Liver (tissue), 9 donors: ENCODE measurements around the gene PRKN. TPM values are rescaled to one million over a fixed set of nuclear protein-coding genes. Genes with fewer than 3 reads are reported as not detected.

Experiments
- DNase-seq: peaks from one replicate; pipeline ENCODE4 v3.0.0-alpha.2; 2017; ENCODE audit warnings: low spot score
- H3K27ac ChIP-seq, 2 donors: one replicate each; pipeline ENCODE4 v1.7.0; 2013; ENCODE audit warnings: inconsistent platforms in 2 of 2, low read length in 2 of 2, control low read depth in 1 of 2, low read depth in 1 of 2, mild to moderate bottlenecking in 1 of 2
- H3K27me3 ChIP-seq, 4 donors: one replicate each; pipeline versions ENCODE4 v1.6.1 to v1.7.0; 2013; ENCODE audit warnings: low read length in 3 of 4, inconsistent platforms in 1 of 4, mild to moderate bottlenecking in 1 of 4, moderate library complexity in 1 of 4; ENCODE audit not compliant: control insufficient read depth in 4 of 4, insufficient read depth in 4 of 4
- H3K36me3 ChIP-seq, 4 donors: one replicate each; pipeline versions ENCODE4 v1.6.1 to v1.7.0; 2013; ENCODE audit warnings: low read length in 3 of 4, mild to moderate bottlenecking in 3 of 4, low read depth in 1 of 4, moderate library complexity in 1 of 4; ENCODE audit not compliant: control insufficient read depth in 4 of 4, insufficient read depth in 3 of 4
- H3K4me1 ChIP-seq, 4 donors: one replicate each; pipeline versions ENCODE4 v1.6.1 to v1.7.0; 2013; ENCODE audit warnings: low read length in 3 of 4, mild to moderate bottlenecking in 3 of 4, moderate library complexity in 1 of 4; ENCODE audit not compliant: control insufficient read depth in 4 of 4, insufficient read depth in 4 of 4
- H3K4me3 ChIP-seq, 3 donors: one replicate each; pipeline versions ENCODE4 v1.6.1 to v1.7.0; 2013; ENCODE audit warnings: low read length in 3 of 3, control low read depth in 1 of 3, low read depth in 1 of 3, mild to moderate bottlenecking in 1 of 3
- H3K9ac ChIP-seq, 2 donors: one replicate each; pipeline ENCODE4 v1.7.0; 2013; ENCODE audit warnings: low read length in 2 of 2, mild to moderate bottlenecking in 2 of 2, moderate library complexity in 2 of 2, control low read depth in 1 of 2, low read depth in 1 of 2
- H3K9me3 ChIP-seq, 4 donors: one replicate each; pipeline versions ENCODE4 v1.6.1 to v1.7.0; 2013; ENCODE audit warnings: low read length in 3 of 4; ENCODE audit not compliant: control insufficient read depth in 4 of 4
- ATF3 ChIP-seq: IDR thresholded peaks from 2 replicates; pipeline ENCODE4 v1.6.1; 2016; ENCODE audit warnings: antibody characterized with exemption
- CTCF ChIP-seq: fragments of 150-350 bp; IDR thresholded peaks from 2 replicates; pipeline ENCODE4 v1.5.1; 2017; ENCODE audit warnings: improper control_type of control experiment, low read depth, low read length; ENCODE audit not compliant: missing input control
- EGR1 ChIP-seq, 2 donors: IDR thresholded peaks; 2 replicates each; pipeline ENCODE4 v1.6.1; 2016 to 2018; ENCODE audit warnings: antibody characterized with exemption in 2 of 2, low read depth in 2 of 2
- FOXA1 ChIP-seq: IDR thresholded peaks from 2 replicates; pipeline ENCODE4 v1.6.1; 2016; ENCODE audit warnings: antibody characterized with exemption
- FOXA2 ChIP-seq: IDR thresholded peaks from 2 replicates; pipeline ENCODE4 v1.6.1; 2016; ENCODE audit warnings: antibody characterized with exemption
- GABPA ChIP-seq, 2 donors: IDR thresholded peaks in 1 of 2; conservative IDR thresholded peaks in 1 of 2; 2 replicates each; pipeline ENCODE4 v1.6.1; 2016; ENCODE audit warnings: antibody characterized with exemption in 2 of 2, mild to moderate bottlenecking in 1 of 2, moderate library complexity in 1 of 2
- HNF4A ChIP-seq, 2 donors: conservative IDR thresholded peaks; 2 replicates each; pipeline ENCODE4 v1.6.1; 2016; ENCODE audit warnings: antibody characterized with exemption in 2 of 2, mild to moderate bottlenecking in 2 of 2
- HNF4G ChIP-seq: IDR thresholded peaks from 2 replicates; pipeline ENCODE4 v1.6.1; 2016; ENCODE audit warnings: antibody characterized with exemption
- JUND ChIP-seq, 2 donors: IDR thresholded peaks; 2 replicates each; pipeline ENCODE4 v1.6.1; 2016; ENCODE audit warnings: antibody characterized with exemption in 2 of 2
- MAX ChIP-seq: IDR thresholded peaks from 2 replicates; pipeline ENCODE4 v1.6.1; 2016; ENCODE audit warnings: antibody characterized with exemption
- NR2F2 ChIP-seq: IDR thresholded peaks from 2 replicates; pipeline ENCODE4 v1.6.1; 2016; ENCODE audit warnings: antibody characterized with exemption
- RAD21 ChIP-seq, 2 donors: IDR thresholded peaks; 2 replicates each; pipeline ENCODE4 v1.6.1; 2016; ENCODE audit warnings: antibody characterized with exemption in 2 of 2, mild to moderate bottlenecking in 2 of 2
- REST ChIP-seq: IDR thresholded peaks from 2 replicates; pipeline ENCODE4 v1.6.1; 2016; ENCODE audit warnings: antibody characterized with exemption, mild to moderate bottlenecking
- RXRA ChIP-seq, 2 donors: IDR thresholded peaks; 2 replicates each; pipeline ENCODE4 v1.6.1; 2017 to 2018; ENCODE audit warnings: antibody characterized with exemption in 2 of 2, mild to moderate bottlenecking in 1 of 2
- SP1 ChIP-seq: IDR thresholded peaks from 2 replicates; pipeline ENCODE4 v1.6.1; 2018; ENCODE audit warnings: antibody characterized with exemption, mild to moderate bottlenecking
- TAF1 ChIP-seq: conservative IDR thresholded peaks from 2 replicates; pipeline ENCODE4 v1.6.1; 2016; ENCODE audit warnings: antibody characterized with exemption, mild to moderate bottlenecking
- YY1 ChIP-seq: IDR thresholded peaks from 2 replicates; pipeline ENCODE4 v1.6.1; 2016; ENCODE audit warnings: antibody characterized with exemption, mild to moderate bottlenecking
- ZBTB33 ChIP-seq: IDR thresholded peaks from 2 replicates; pipeline ENCODE4 v1.6.1; 2016; ENCODE audit warnings: antibody characterized with exemption
- whole genome bisulfite sequencing: extraction: QIAGEN DNeasy Blood & Tissue Kit; methylation state at CpG from one replicate; pipeline ENCODE4 v1.1.7; 2013; 5-methylcytosine and 5-hydroxymethylcytosine counted together
- polyA plus RNA-seq, 2 donors: library from polyadenylated mRNA; stranded (reverse) in 1 of 2; unstranded in 1 of 2; fragments of 200-250 nt in 1 of 2; fragments of >200 nt in 1 of 2; fragmentation: Nextera tagmentation in 1 of 2; extraction: Ambion mirVana in 1 of 2; gene quantifications; one replicate each; pipeline versions ENCODE4 v1.2.1 to v1.2.3, GENCODE V29; 2013 to 2015
- total RNA-seq, 2 donors: library from RNA; depleted of rRNA; stranded (reverse); fragments of >200 nt; gene quantifications; one replicate each; pipeline ENCODE4 v1.2.3, GENCODE V29; 2014
- donor health status: healthy.
- donor health status: healthy.
- donor health status: healthy.
- donor health status: healthy.
- donor health status: healthy.

Gene PRKN
- total and polyA plus RNA-seq, 4 donors, result 0.47 to 4.1 (median 3.2) TPM

GRCh38 chr6:161367472-161367871, 1360.1 kb downstream of the PRKN start:
- H3K27me3 ChIP-seq, result no peaks in the 10 kb centered on the region
- H3K9me3 ChIP-seq, result no peaks in the 10 kb centered on the region
- no peak overlapping the region for H3K4me3 ChIP-seq
- DNase-seq, result no peak
- no peak overlapping the region for H3K27ac ChIP-seq
- no peaks in the 10 kb centered on the region for H3K36me3 ChIP-seq
- no peak for TF ChIP-seq CTCF
- TF ChIP-seq GABPA (IDR thresholded peaks at IDR 0.05 in 1 of 2, conservative IDR thresholded peaks at IDR 0.05 in 1 of 2), result no peak
- no peak for TF ChIP-seq NR2F2
- TF ChIP-seq EGR1 (IDR thresholded peaks at IDR 0.05; ENCODE audit: low read depth in 2 of 2), result no peak
- no peak for TF ChIP-seq FOXA1
- TF ChIP-seq SP1, result no peak
- no peak for TF ChIP-seq HNF4G
- TF ChIP-seq TAF1, result no peak
- no peak for TF ChIP-seq RAD21 (IDR thresholded peaks at IDR 0.05)
- TF ChIP-seq YY1, result no peak
- no peak for TF ChIP-seq REST
- TF ChIP-seq ZBTB33, result no peak
- no peak for TF ChIP-seq JUND (IDR thresholded peaks at IDR 0.05)
- no peak for TF ChIP-seq MAX
- no peak for TF ChIP-seq RXRA (IDR thresholded peaks at IDR 0.05)
- TF ChIP-seq HNF4A (conservative IDR thresholded peaks at IDR 0.05), result no peak
- TF ChIP-seq FOXA2, result no peak
- TF ChIP-seq ATF3, result no peak
- WGBS, result 70% methylated on average over 12 of the region's 12 CpGs
- no peak overlapping the region for H3K9ac ChIP-seq
- H3K4me1 ChIP-seq, result no peaks in the 10 kb centered on the region
